SKM-1 treated with dmso at 0.1 percent for 144 hours (cell line): Measurements from ENCODE around the gene FREM2.

Experiments
- DNase-seq: peaks from one replicate; lab custom pipeline; 2025; ENCODE audit not compliant: unreplicated experiment; lab: John Stamatoyannopoulos, UW

FREM2 gene

DNA sequence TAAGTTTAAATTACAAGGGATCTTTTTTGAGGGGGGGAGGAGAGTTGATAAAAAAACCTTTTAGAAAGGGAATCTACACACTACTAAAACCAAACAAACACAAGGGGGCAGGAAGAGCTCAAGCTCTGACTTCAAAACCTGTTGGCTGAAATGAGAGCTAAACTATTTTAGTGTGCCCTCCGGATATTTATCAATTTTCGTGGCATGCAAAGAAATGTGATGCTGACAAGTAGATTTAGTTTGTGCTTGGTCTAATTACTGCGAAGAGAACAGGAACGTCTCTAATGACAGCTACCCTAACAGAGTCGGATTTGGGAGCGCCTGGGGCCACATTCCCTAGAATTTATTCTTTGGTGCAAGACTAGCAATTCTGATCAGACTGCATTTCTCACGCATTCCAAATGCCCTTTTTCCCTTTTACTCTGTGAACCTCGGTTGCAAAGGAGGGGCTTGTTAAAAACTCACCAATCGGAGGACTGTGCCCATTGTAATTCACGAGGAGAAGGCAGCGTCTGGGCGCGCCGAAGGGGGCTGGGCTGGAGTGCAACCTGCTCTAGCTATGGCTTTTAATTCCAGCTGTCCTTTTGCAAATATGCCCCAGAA lies 802 bp upstream of the FREM2 start:
- DNase-seq, result no peak

DNA sequence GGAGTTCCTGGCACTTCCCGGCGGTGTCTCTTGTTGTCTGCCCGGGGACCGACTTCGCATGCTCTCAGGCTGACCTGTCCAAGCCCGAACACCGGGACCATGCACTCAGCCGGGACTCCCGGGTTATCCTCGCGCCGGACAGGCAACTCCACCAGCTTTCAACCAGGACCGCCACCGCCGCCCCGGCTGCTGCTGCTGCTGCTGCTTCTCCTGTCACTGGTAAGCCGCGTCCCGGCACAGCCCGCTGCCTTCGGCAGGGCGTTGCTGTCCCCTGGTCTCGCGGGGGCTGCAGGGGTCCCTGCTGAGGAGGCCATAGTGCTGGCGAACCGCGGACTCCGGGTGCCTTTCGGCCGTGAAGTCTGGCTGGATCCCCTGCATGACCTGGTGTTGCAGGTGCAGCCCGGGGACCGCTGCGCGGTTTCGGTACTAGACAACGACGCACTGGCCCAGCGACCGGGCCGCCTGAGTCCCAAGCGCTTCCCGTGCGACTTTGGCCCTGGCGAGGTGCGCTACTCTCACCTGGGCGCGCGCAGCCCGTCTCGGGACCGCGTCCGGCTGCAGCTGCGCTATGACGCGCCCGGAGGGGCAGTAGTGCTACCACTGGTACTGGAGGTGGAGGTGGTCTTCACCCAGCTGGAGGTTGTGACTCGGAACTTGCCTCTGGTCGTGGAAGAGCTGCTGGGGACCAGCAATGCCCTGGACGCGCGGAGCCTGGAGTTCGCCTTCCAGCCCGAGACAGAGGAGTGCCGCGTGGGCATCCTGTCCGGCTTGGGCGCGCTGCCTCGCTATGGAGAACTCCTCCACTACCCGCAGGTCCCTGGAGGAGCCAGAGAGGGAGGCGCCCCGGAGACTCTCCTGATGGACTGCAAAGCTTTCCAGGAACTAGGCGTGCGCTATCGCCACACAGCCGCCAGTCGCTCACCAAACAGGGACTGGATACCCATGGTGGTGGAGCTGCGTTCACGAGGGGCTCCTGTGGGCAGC lies 661 bp downstream of the FREM2 start:
- DNase-seq, result no peak

- DNase-seq, result no peak
Observed at GRCh38 chr13:38688674-38689073, 1.8 kb downstream of the FREM2 start.

DNA sequence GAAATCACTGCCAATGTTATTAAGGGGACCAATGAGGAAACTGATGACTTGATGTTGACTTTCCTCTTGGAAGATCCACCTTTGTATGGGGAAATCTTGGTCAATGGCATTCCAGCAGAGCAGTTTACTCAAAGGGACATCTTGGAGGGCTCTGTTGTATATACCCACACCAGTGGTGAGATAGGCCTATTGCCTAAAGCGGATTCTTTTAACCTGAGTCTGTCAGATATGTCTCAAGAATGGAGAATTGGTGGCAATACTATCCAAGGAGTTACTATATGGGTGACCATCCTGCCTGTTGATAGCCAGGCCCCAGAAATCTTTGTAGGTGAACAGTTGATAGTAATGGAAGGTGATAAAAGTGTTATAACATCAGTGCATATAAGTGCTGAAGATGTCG lies 3.4 kb downstream of the FREM2 start:
- no peak for DNase-seq

DNA sequence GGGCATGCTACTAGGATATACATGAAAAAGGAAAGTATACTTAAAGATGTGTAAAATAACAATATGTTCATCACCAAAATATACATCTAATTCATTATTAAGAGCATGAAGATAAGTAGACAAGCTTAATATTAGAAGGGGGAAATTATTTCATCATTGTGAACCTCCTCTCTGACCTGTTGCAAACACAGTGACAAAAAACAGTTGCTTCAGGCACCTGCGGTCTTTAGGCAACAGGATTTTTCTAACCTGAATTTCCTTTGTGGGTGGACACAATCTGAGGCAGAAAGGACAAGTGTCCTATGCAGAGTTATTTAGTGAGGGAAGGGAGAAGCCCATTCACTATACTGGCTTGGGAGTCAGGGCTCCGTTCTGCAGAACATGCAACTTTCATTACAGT lies 6.3 kb downstream of the FREM2 start:
- DNase-seq, result no peak

GRCh38 chr13:38693641-38694040 lies 6.8 kb downstream of the FREM2 start:
- no peak for DNase-seq

GRCh38 chr13:38697197-38697596 lies 10.3 kb downstream of the FREM2 start:
- DNase-seq, result no peak

- no peak for DNase-seq
Observed at GRCh38 chr13:38697628-38698333, 10.9 kb downstream of the FREM2 start.

- DNase-seq, result no peak
Observed at GRCh38 chr13:38700051-38700450, 13.2 kb downstream of the FREM2 start.

GRCh38 chr13:38702669-38703068 lies 15.8 kb downstream of the FREM2 start:
- DNase-seq, result no peak

DNA sequence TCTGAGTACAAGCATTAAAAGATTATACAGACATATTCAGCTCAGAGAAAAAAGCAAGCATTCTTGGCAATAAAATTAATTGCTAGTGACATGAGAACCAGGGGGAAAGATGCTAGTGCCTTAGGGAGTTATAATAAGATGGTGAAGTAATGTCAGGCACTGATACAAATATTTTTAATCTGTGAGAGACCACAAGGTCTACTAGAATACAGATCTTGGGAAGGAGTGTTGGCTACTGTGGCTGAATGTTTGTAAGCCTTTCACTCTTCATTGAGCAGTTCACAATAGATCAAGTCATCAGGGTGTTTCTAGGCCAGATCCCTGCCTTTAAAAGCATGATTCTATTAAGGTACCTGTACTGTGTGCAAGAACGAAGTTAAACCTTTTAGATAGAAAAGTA lies 16.4 kb downstream of the FREM2 start:
- no peak for DNase-seq

- DNase-seq, result no peak
Observed at GRCh38 chr13:38705365-38705764, 18.5 kb downstream of the FREM2 start.

- DNase-seq, result no peak
Observed at GRCh38 chr13:38707460-38707859, 20.6 kb downstream of the FREM2 start.

DNA sequence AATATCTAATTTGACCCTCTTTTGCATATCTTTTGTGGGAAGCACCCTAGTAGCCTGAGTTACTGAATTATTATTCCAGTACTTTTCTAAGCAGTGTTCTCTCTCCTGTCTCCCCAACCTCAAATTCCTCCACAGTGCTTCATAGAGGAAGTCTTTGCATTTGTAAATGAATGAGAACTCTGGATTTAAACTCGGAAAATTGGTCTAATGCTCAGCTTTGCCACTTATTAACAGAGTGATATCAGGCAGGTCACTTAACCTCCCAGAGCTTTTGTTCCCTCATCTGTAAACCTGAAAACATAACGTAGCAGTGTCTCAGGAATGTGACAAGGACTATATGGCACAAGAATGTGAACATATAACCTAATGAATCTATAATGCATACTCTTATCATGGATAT lies 26.2 kb downstream of the FREM2 start:
- no peak for DNase-seq

GRCh38 chr13:38718374-38718773 lies 31.5 kb downstream of the FREM2 start:
- no peak for DNase-seq

- no peak for DNase-seq
Observed at GRCh38 chr13:38730332-38730731, 43.5 kb downstream of the FREM2 start.

- no peak for DNase-seq
Observed at GRCh38 chr13:38733146-38733545, 46.3 kb downstream of the FREM2 start.

DNA sequence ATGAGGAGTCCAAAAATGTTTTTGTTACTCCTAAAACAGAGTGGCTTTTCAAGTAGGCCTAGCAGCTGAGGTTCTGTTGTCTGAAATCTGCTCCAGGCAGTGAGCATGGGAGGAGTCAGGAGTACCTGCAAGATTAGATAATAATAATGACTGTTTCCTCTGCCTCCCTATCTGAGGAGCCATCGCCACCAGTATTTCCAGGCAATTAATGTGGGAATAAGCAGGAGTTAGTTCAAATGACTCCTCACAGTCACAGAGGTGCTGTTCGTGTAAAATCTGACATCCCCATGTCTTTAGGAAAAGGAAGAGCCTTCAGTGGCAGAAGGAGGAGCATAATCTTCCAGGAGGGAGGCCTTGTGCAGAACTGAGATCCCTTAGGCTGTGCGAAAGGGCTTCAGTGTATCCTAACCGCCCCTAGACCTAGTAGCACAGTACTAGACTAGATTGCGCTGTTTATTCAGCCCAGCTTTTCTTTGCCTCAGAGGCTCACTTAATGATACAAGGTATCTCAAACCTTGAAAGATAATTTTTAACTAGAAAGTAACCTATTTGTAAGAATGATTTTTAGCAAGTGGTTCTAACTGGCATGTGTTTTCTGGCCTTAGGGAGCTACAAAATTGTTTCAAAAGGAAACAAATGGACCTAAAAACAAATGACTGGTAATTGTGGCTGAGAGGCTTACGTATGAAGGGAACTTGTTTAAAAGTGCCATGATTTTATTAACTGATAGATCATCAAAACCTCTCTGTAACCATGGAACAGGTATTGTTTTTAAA lies 49.0 kb downstream of the FREM2 start:
- DNase-seq, result no peak

- no peak for DNase-seq
Observed at GRCh38 chr13:38743466-38743865, 56.6 kb downstream of the FREM2 start.

DNA sequence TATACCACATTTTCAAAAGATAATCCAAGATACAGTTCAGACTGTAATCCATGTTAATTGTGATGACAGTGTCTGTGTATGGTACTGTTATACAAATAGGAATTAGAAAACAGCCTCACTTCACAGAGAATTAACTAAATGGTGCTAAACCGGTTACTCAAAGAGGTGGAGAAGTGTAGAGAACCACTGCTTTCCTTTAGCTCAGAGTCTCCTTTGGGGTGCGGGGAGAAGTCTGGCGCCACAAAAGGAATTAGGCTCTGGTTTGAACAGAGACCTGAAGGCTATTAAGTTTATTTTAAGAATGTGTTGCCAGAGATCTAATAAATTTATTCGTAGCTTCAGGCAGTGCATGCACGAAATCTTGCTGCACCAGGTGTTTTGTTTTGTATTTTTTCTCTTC lies 65.8 kb downstream of the FREM2 start:
- no peak for DNase-seq

DNA sequence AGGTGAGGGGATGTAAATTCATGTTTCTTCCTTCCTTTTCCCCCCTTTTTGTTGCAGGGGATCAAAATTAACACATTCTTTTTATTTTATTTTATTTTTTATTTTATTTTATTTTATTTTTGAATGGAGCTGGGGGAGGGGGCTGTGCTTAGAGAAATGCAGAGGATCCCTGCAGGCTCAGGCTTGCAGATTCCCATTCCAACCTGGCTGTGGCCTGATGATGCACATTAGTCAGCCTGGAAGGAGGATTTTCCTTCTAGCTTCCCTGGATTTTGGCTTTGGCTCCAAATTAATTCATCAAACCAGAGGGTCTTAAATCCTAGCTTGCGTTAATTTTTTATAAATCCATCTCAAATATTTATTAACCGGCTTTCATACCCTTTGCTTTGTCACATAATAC lies 67.0 kb downstream of the FREM2 start:
- no peak for DNase-seq
